Measurements from ENCODE around the gene GALNT2.

GRCh38 chr1:230150615-230151014 is 83.6 kb downstream of the GALNT2 start:
- TF ChIP-seq CTCF (IDR thresholded peaks at IDR 0.05) (no peak), MAX (IDR thresholded peaks at IDR 0.05) (no peak), ELK1 (IDR thresholded peaks at IDR 0.05; ENCODE audit: low read depth, low read length) (no peak), HMGXB4 (CRISPR knock-in tag; IDR thresholded peaks at IDR 0.05; ENCODE audit: borderline replicate concordance) (no peak), MYC (IDR thresholded peaks at IDR 0.05; ENCODE audit: borderline replicate concordance, low read length) (no peak), POLR2A (IDR thresholded peaks at IDR 0.05; ENCODE audit: low read length) (no peak), E2F6 (IDR thresholded peaks at IDR 0.05; ENCODE audit: borderline replicate concordance, low read depth) (no peak), USF2 (IDR thresholded peaks at IDR 0.05) (no peak)

All from A549 (cell line).